ENCODE data around the gene DHX9. TPM values are rescaled to one million over a fixed set of nuclear protein-coding genes. Genes with fewer than 3 reads are reported as not detected.

The DHX9 gene
- total RNA-seq, 1 experiment from 2014 or later, result 336 TPM

GRCh38 chr1:182857212-182857611 is 18.1 kb downstream of the DHX9 start:
- Histone ChIP-seq H2AFZ (ENCODE audit: low read length) (no peak overlapping the region), H3K23me2 (ENCODE audit: insufficient read length, low read depth, low read length, poor library complexity, severe bottlenecking) (no peaks in the 10 kb centered on the region), H4K8ac (replicated peaks; ENCODE audit: insufficient read length, low read depth, low read length) (no peak overlapping the region), H3T11ph (ENCODE audit: low read length) (no peak overlapping the region), H2BK120ac (ENCODE audit: low read depth, low read length, poor library complexity, severe bottlenecking) (no peak overlapping the region), H2BK5ac (ENCODE audit: insufficient read length, low read length) (no peak overlapping the region), H3K4me1 (ENCODE audit: insufficient read depth, low read length) (no peaks in the 10 kb centered on the region), H3K79me1 (ENCODE audit: insufficient read depth, low read depth, low read length, poor library complexity, severe bottlenecking) (peaks cover 6% of the 10 kb centered on the region), H3K4ac (ENCODE audit: low read depth, low read length) (no peak overlapping the region), H3K4me2 (ENCODE audit: insufficient read depth, insufficient read length, low read length) (no peak overlapping the region), H3K56ac (ENCODE audit: insufficient read length, low read depth, low read length) (no peak overlapping the region), H2AK5ac (ENCODE audit: insufficient read length, low read length) (no peak overlapping the region), H4K91ac (ENCODE audit: insufficient read length, low read depth, low read length) (no peak overlapping the region), H3K27ac (ENCODE audit: insufficient read length, low read depth, low read length) (no peak overlapping the region), H3K14ac (ENCODE audit: insufficient read depth, low read length) (no peak overlapping the region), H3K23ac (ENCODE audit: insufficient read length, low read depth, low read length) (no peak overlapping the region), H3K9me3 (ENCODE audit: control insufficient read depth, low read depth, low read length) (no peaks in the 10 kb centered on the region), H3K79me2 (ENCODE audit: insufficient read depth, low read length) (no peaks in the 10 kb centered on the region), H3K18ac (ENCODE audit: insufficient read length, low read depth, low read length) (no peak overlapping the region), H4K5ac (ENCODE audit: insufficient read length, low read depth, low read length) (no peak overlapping the region), H2BK20ac (ENCODE audit: low read depth, low read length, poor library complexity, severe bottlenecking) (no peak overlapping the region), H3K27me3 (ENCODE audit: insufficient read depth, low read length) (no peaks in the 10 kb centered on the region), H2BK15ac (ENCODE audit: low read depth, low read length) (no peak overlapping the region), H3K9ac (ENCODE audit: extremely low read depth, insufficient read length, low read length) (no peak overlapping the region), H4K20me1 (ENCODE audit: control insufficient read depth, insufficient read depth, insufficient read length) (no peaks in the 10 kb centered on the region), H2BK12ac (ENCODE audit: insufficient read length, low read depth, low read length) (no peak overlapping the region)
- H3K9me3 Mint-ChIP-seq, result no peaks in the 10 kb centered on the region
- no CpG with 5 or more reads among the region's 3 CpGs for WGBS (ENCODE audit: extremely low coverage, insufficient read length, low lambda C conversion rate)
- TF ChIP-seq CTCF (conservative IDR thresholded peaks at IDR 0.05), result no peak
- H3K27me3 Mint-ChIP-seq (ENCODE audit: low read depth), result no peaks in the 10 kb centered on the region
- peaks cover 81 to 98% (median 98%) of the 10 kb centered on the region in 3 experiments; a peak in 6 of 7 replicates for H3K36me3 Mint-ChIP-seq (ENCODE audit: insufficient read depth in 1 of 3, low read depth in 3 of 3)
- no peak overlapping the region for H3K4me3 Mint-ChIP-seq
- H3K4me1 Mint-ChIP-seq, result no peaks in the 10 kb centered on the region
- DNase-seq, result no peak
- H3K27ac Mint-ChIP-seq, result no peak overlapping the region
